Heart left ventricle (tissue), 16 donors: Measurements from ENCODE around the gene CRMP1. TPM values are rescaled to one million over a fixed set of nuclear protein-coding genes. Genes with fewer than 3 reads are reported as not detected.

Experiments used
- ATAC-seq, 4 donors: fragments of 200-7000 bp; cut with Tn5 transposase; one replicate each; pipeline ENCODE4 v1.9.1; 2020 to 2022; ENCODE audit warnings: moderate library complexity in 4 of 4, mild to moderate bottlenecking in 3 of 4, moderate number of reproducible peaks in 1 of 4
- DNase-seq, 5 donors: peaks; one replicate each; pipeline ENCODE4 v3.0.0-alpha.2; 2020
- H3K27ac ChIP-seq, 12 donors: fragments of 200-600 bp; sonication (generic) in 4 of 12; one replicate each; pipeline versions ENCODE4 v1.5.0 to v1.8.0; 2016 to 2022; ENCODE audit warnings: mild to moderate bottlenecking in 2 of 12
- H3K27me3 ChIP-seq, 9 donors: fragments of 200-600 bp; sonication (generic) in 2 of 9; one replicate each; pipeline versions ENCODE4 v1.5.1 to v1.8.0; 2016 to 2022; ENCODE audit warnings: mild to moderate bottlenecking in 3 of 9
- H3K36me3 ChIP-seq, 9 donors: fragments of 200-600 bp; sonication (generic) in 2 of 9; one replicate each; pipeline versions ENCODE4 v1.5.0 to v1.8.0; 2018 to 2022; ENCODE audit warnings: mild to moderate bottlenecking in 2 of 9
- H3K4me1 ChIP-seq, 12 donors: fragments of 200-600 bp; sonication (generic) in 4 of 12; one replicate each; pipeline versions ENCODE4 v1.5.0 to v1.8.0; 2016 to 2022; ENCODE audit warnings: mild to moderate bottlenecking in 3 of 12
- H3K4me3 ChIP-seq, 12 donors: fragments of 200-600 bp; sonication (generic) in 4 of 12; one replicate each; pipeline versions ENCODE4 v1.5.0 to v1.8.0; 2017 to 2022; ENCODE audit warnings: mild to moderate bottlenecking in 9 of 12, moderate library complexity in 4 of 12
- H3K9me3 ChIP-seq, 12 donors: fragments of 200-600 bp; sonication (generic) in 4 of 12; one replicate each; pipeline versions ENCODE4 v1.5.0 to v1.8.0; 2016 to 2022; ENCODE audit warnings: mild to moderate bottlenecking in 1 of 12
- CTCF ChIP-seq, 12 donors: fragments of 200-600 bp; sonication (generic) in 4 of 12; IDR thresholded peaks; one replicate each; pipeline versions ENCODE4 v1.5.0 to v1.8.0; 2018 to 2022; ENCODE audit warnings: antibody characterized with exemption in 12 of 12, mild to moderate bottlenecking in 5 of 12
- POLR2A ChIP-seq, 2 donors: fragments of 450-650 bp; IDR thresholded peaks; one replicate each; pipeline ENCODE4 v1.6.1; 2017; ENCODE audit warnings: antibody characterized with exemption in 2 of 2, mild to moderate bottlenecking in 2 of 2, moderate library complexity in 2 of 2
- WGBS, 4 donors: extraction: QIAGEN DNeasy Blood & Tissue Kit in 2 of 4; methylation state at CpG; one replicate each; pipeline versions ENCODE4 v1.1.5 to v1.1.7; 2013 to 2018; 5-methylcytosine and 5-hydroxymethylcytosine counted together
- intact Hi-C, 10 donors: fragments of 100-400 bp; cut with DNase I; formaldehyde crosslinking; loops; one replicate each; pipeline versions ENCODE4 v1.11.1 to v1.14.2; 2022
- polyA plus RNA-seq, 2 donors: library from polyadenylated mRNA; stranded (reverse); fragments of 200-250 nt; gene quantifications; one replicate each; pipeline ENCODE4 v1.2.3, GENCODE V29; 2013
- total RNA-seq, 9 donors: library from RNA; depleted of rRNA in 2 of 9; stranded (reverse); fragments of >200 nt in 2 of 9; fragmentation: NEBNext Ultra II Directional in 3 of 9; extraction: Animal tissue kit (Norgen Biotek cat#: 25700) in 3 of 9; gene quantifications; one replicate each; pipeline versions ENCODE4 v1.1.0 to v1.2.4, GENCODE V29; 2016 to 2023
- donor health status: ischemic (EF 13 %, LVEDD 7.1; RV severe dilation, severe dysfunction).
- donor health status: healthy with polysubstance abuse.
- donor health status: DM: no; HTN: yes; CAD: no.
- donor health status: DM: no; HTN: no; CAD: no.
- donor health status: ischemic (EF 25% LVEDD 6.9; RV normal size, moderate dysfunction).
- donor health status: ischemic (EF 25% LVEDD 5.7; RV mildly dilated, moderate dysfunction).
- donor health status: healthy.
- donor health status: DM: yes; HTN: yes; CAD: no.
- donor health status: ischemic (EF 35%, LVEDD 5.7; RV mildly dilated, moderate dysfunction).
- donor health status: nonischemic (EF 11% LVEDD 7.7; RV severe dilation, severe dysfunction).
- donor health status: DM: yes; HTN: yes; CAD: no.
- donor health status: PGD.
- donor health status: ischemic (EF 29% LVEDD 5.4; RV normal size, mild dysfunction).
- donor health status: nonischemic (EF 23%, LVEDD 6.1; RV moderate dilation, normal function).

The CRMP1 gene
- total and polyA plus RNA-seq, 11 donors: 0.34 to 2.4 (median 0.93) TPM

- Histone ChIP-seq H3K9me3 (no peaks in the 10 kb centered on the region), H3K4me1 (no peaks in the 10 kb centered on the region), H3K27ac (no peak overlapping the region), H3K4me3 (no peak overlapping the region), H3K27me3 (peaks cover 0 to 67% (median 4%) of the 10 kb centered on the region in 9 donors), H3K36me3 (no peaks in the 10 kb centered on the region)
- intact Hi-C loops: no loop called here
- ATAC-seq (no peak), DNase-seq (no peak)
- 74 to 85% (median 77%) methylated on average over 11 to 12 of the region's 12 CpGs for WGBS, 4 donors
- TF ChIP-seq POLR2A (IDR thresholded peaks at IDR 0.05) (no peak), CTCF (IDR thresholded peaks at IDR 0.05) (no peak)
Measured at GRCh38 chr4:5924461-5925125, 31.7 kb upstream of the CRMP1 start.

- intact Hi-C loops: no loop called here
- TF ChIP-seq POLR2A (IDR thresholded peaks at IDR 0.05): no peak
- TF ChIP-seq CTCF (IDR thresholded peaks at IDR 0.05): no peak
- Histone ChIP-seq H3K27me3 (peaks cover 0 to 66% (median 10%) of the 10 kb centered on the region in 9 donors), H3K36me3 (no peaks in the 10 kb centered on the region), H3K27ac (no peak overlapping the region), H3K9me3 (no peaks in the 10 kb centered on the region), H3K4me3 (no peak overlapping the region), H3K4me1 (no peaks in the 10 kb centered on the region)
- WGBS, 4 donors: 55 to 80% (median 63%) methylated on average over 6 of the region's 6 CpGs
- DNase-seq (no peak), ATAC-seq (no peak)
Measured at GRCh38 chr4:5923376-5923775, 30.5 kb upstream of the CRMP1 start.

DNA sequence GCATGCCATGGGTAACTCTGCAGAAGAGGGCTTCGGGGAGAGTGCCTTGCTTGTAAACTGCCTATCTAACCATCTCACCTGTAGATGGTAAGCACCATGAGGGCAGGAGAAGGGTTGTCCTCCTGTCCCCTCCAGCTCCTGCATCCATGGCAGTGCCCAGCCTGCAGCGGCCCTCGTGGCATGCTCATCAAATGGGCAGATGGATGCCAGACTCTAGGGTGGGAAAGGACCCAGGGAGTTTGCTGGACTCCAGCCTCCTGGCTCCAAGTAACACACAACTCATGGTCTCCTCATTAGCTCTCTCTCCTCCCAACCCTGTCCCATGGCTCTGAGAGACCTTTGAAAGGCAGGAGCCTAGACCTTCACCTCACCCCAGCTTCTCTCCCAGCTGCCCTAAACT lies 29.7 kb upstream of the CRMP1 start:
- DNase-seq: no peak
- H3K4me1 ChIP-seq: no peaks in the 10 kb centered on the region
- intact Hi-C loops: no loop called here
- no peaks in the 10 kb centered on the region for H3K36me3 ChIP-seq
- no peak overlapping the region for H3K27ac ChIP-seq
- WGBS, 4 donors: 76 to 95% (median 85%) methylated on average over 3 of the region's 3 CpGs
- TF ChIP-seq CTCF (IDR thresholded peaks at IDR 0.05): no peak
- no peak for TF ChIP-seq POLR2A (IDR thresholded peaks at IDR 0.05)
- H3K9me3 ChIP-seq: no peaks in the 10 kb centered on the region
- no peak for ATAC-seq
- peaks cover 0 to 65% (median 10%) of the 10 kb centered on the region in 9 donors for H3K27me3 ChIP-seq
- H3K4me3 ChIP-seq: no peak overlapping the region

DNA sequence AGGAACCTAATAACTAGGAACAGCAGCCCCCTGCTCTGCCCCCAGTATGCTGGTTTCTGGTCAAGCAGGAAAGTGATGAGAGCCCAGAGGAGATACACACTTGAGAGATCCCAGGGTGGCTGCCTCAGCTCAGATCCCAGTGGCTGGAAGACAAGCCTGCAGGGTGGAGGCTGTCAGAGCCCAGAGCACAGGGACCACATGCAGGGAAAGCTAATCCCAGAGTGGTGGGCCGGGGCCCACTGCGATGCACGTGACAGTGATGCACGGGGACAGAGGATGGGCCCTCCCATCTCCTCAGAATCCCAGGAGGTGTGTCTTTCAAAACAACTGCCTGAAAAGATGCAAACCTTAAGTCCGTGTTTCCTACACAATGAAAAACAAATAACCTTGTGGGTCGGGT lies 29.1 kb upstream of the CRMP1 start:
- intact Hi-C loops: no loop called here
- 29 to 46% (median 45%) methylated on average over 6 of the region's 6 CpGs for WGBS, 4 donors
- TF ChIP-seq CTCF (IDR thresholded peaks at IDR 0.05) (no peak), POLR2A (IDR thresholded peaks at IDR 0.05) (no peak)
- no peak for DNase-seq
- Histone ChIP-seq H3K27ac (no peak overlapping the region), H3K9me3 (no peaks in the 10 kb centered on the region), H3K36me3 (no peaks in the 10 kb centered on the region), H3K4me1 (no peaks in the 10 kb centered on the region), H3K27me3 (peaks cover 0 to 65% (median 10%) of the 10 kb centered on the region in 9 donors), H3K4me3 (no peak overlapping the region)
- ATAC-seq: no peak
